ENCODE results near the gene DPM2.

DNA sequence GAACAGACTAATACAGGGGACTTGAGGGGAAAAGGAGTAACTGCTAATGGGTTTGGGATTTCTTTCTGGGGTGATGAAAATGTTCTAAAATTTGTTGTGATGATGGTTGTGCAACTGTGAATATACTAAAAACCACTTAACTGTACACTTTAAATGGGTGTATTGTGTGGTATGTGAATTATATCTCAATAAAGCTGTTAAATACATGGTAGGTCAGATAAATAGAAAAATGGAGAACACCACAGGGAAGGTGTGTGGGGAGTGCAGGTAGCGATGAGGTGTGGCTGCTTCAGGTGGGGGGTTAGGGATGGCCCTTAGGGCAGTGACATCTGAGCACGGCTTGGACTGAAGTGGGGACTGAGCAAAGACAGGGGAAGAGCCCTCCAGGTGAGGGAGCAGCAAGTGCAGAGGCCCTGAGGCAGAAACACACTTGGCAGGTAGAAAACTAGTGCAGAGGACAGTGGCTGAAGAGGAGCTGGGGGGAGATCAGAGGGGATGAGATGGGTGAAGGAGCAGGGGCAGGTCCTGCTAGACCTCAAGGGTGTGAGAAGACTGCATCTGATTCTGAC lies 22.3 kb upstream of the DPM2 start:
- TF ChIP-seq POLR2A (IDR thresholded peaks at IDR 0.05), result no peak
- TF ChIP-seq, protein P1, sequence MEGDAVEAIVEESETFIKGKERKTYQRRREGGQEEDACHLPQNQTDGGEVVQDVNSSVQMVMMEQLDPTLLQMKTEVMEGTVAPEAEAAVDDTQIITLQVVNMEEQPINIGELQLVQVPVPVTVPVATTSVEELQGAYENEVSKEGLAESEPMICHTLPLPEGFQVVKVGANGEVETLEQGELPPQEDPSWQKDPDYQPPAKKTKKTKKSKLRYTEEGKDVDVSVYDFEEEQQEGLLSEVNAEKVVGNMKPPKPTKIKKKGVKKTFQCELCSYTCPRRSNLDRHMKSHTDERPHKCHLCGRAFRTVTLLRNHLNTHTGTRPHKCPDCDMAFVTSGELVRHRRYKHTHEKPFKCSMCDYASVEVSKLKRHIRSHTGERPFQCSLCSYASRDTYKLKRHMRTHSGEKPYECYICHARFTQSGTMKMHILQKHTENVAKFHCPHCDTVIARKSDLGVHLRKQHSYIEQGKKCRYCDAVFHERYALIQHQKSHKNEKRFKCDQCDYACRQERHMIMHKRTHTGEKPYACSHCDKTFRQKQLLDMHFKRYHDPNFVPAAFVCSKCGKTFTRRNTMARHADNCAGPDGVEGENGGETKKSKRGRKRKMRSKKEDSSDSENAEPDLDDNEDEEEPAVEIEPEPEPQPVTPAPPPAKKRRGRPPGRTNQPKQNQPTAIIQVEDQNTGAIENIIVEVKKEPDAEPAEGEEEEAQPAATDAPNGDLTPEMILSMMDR (IDR thresholded peaks at IDR 0.05), result no peak

All from thyroid gland (tissue), 4 donors.